A549 treated with dexamethasone at 1 μM for 4 hours (cell line): Measurements from ENCODE around the gene PNMA5. TPM values are rescaled to one million over a fixed set of nuclear protein-coding genes. Genes with fewer than 3 reads are reported as not detected.

Source experiments
- total RNA-seq: library from RNA; stranded (reverse); fragments of 200-300 nt; extraction: Qiagen RNA extraction; gene quantifications from 5 replicates; pipeline ENCODE4 v1.2.3, GENCODE V29; 2022

Gene PNMA5
- not detected in 5 replicates for total RNA-seq

GRCh38 chrX:152993933-152994332 lies at the start of gene PNMA5:
Gene PNMA5, minus strand, starts transcription at chrX:152994116. Its CDS starts 2,518 bp downstream, at chrX:152991598.

Other genes starting within 250 kb of the PNMA5 start
- gene MAGEA2, start 240.3 kb downstream of the PNMA5 start, total RNA-seq: 0.15 TPM in 1 of 5 replicates, not detected in the others
- not detected in 5 replicates for gene CSAG3, start 234.9 kb downstream of the PNMA5 start, total RNA-seq
- 10.1 to 13.3 TPM (median 11.9 TPM) in 5 replicates for gene MAGEA6, start 224.4 kb downstream of the PNMA5 start, total RNA-seq
- gene CETN2, start 163.4 kb downstream of the PNMA5 start, total RNA-seq: 71.4 to 95.9 TPM (median 72.9 TPM) in 5 replicates
- gene NSDHL, start 163.1 kb downstream of the PNMA5 start, total RNA-seq: 49.1 to 52.6 TPM (median 50.6 TPM) in 5 replicates
- 6.6 to 8.8 TPM (median 7.7 TPM) in 5 replicates for gene ZNF185, start 96.0 kb downstream of the PNMA5 start, total RNA-seq
- gene PNMA3, start 62.4 kb upstream of the PNMA5 start, total RNA-seq: 0.16 to 0.26 TPM (median 0.20 TPM) in 5 replicates
- gene PNMA6A, start 78.3 kb upstream of the PNMA5 start, total RNA-seq: 4.0 to 4.8 TPM (median 4.7 TPM) in 5 replicates
- gene MAGEA1, start 185.2 kb upstream of the PNMA5 start, total RNA-seq: 0.07 to 0.14 TPM (median 0.12 TPM) in 5 replicates